Measurements from ENCODE around the gene CFAP97D2.

DNA sequence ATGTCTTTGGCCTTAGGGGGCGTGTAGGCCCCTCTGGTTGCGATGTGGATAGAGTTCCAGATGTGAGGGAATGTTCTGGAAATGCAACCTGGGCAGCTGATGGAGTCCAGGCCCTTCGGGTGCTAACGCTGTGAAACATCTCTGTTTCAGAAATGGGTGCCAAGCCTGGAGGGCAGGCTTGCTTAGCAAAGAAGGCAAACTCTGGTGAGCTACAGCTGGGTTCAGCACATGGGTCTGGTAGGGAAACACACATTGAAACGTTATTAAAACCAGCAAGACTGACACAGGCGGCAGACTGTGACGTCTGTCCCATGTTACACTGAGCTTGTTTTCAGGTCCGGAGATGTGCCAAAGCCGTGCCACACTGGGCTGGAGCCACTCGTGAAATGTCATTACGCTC is 47.0 kb downstream of the CFAP97D2 start:
- TF ChIP-seq, protein P1, sequence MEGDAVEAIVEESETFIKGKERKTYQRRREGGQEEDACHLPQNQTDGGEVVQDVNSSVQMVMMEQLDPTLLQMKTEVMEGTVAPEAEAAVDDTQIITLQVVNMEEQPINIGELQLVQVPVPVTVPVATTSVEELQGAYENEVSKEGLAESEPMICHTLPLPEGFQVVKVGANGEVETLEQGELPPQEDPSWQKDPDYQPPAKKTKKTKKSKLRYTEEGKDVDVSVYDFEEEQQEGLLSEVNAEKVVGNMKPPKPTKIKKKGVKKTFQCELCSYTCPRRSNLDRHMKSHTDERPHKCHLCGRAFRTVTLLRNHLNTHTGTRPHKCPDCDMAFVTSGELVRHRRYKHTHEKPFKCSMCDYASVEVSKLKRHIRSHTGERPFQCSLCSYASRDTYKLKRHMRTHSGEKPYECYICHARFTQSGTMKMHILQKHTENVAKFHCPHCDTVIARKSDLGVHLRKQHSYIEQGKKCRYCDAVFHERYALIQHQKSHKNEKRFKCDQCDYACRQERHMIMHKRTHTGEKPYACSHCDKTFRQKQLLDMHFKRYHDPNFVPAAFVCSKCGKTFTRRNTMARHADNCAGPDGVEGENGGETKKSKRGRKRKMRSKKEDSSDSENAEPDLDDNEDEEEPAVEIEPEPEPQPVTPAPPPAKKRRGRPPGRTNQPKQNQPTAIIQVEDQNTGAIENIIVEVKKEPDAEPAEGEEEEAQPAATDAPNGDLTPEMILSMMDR (IDR thresholded peaks at IDR 0.05; ENCODE audit: low read depth, low read length, poor library complexity, severe bottlenecking), result no peak
- TF ChIP-seq EZH2phosphoT487 (IDR thresholded peaks at IDR 0.05; ENCODE audit: borderline replicate concordance, low read length), result no peak

Measured in DOHH2 (cell line).